Type B pancreatic cell (in vitro differentiated cells): ENCODE data around the gene HOXB7. TPM values are rescaled to one million over a fixed set of nuclear protein-coding genes. Genes with fewer than 3 reads are reported as not detected.

Experiments
- DNase-seq: peaks from one replicate; pipeline ENCODE4 v3.0.0; 2021; ENCODE audit warnings: mixed read lengths; ENCODE audit not compliant: unreplicated experiment; ENCODE audit errors: extremely low spot score
- H3K27ac Mint-ChIP-seq: 2 replicates; pipeline ENCODE4 v1.8.0; 2021; ENCODE audit warnings: mild to moderate bottlenecking, mixed read lengths
- H3K27me3 Mint-ChIP-seq: 2 replicates; pipeline ENCODE4 v1.8.0; 2021; ENCODE audit warnings: mixed read lengths
- H3K36me3 Mint-ChIP-seq: 2 replicates; pipeline ENCODE4 v1.8.0; 2021; ENCODE audit warnings: mixed read lengths
- H3K4me1 Mint-ChIP-seq: one replicate; pipeline ENCODE4 v1.8.0; 2021; ENCODE audit warnings: mixed read lengths; ENCODE audit not compliant: unreplicated experiment
- H3K4me3 Mint-ChIP-seq: 2 replicates; pipeline ENCODE4 v1.8.0; 2021; ENCODE audit warnings: mild to moderate bottlenecking, mixed read lengths
- H3K9me3 Mint-ChIP-seq: 2 replicates; pipeline ENCODE4 v1.8.0; 2021; ENCODE audit warnings: mixed read lengths
- CTCF ChIP-seq: fragments of 200-600 bp; sonication (generic); conservative IDR thresholded peaks from 2 replicates; pipeline ENCODE4 v1.5.0; 2021; ENCODE audit warnings: antibody characterized with exemption, mild to moderate bottlenecking
- total RNA-seq: library from RNA; stranded (reverse); gene quantifications from 2 replicates; pipeline ENCODE4 v1.2.1, GENCODE V29; 2021; ENCODE audit warnings: low replicate concordance

The HOXB7 gene
- total RNA-seq, 1 donor from 2014 or later = 9.8 TPM

GRCh38 chr17:48639982-48640857 lies 29.4 kb upstream of the HOXB7 start:
- Mint-ChIP-seq H3K27me3 (peaks cover 100% of the 10 kb centered on the region), H3K9me3 (no peaks in the 10 kb centered on the region), H3K4me3 (no peak overlapping the region), H3K36me3 (no peaks in the 10 kb centered on the region), H3K4me1 (no peaks in the 10 kb centered on the region), H3K27ac (no peak overlapping the region)
- no peak for TF ChIP-seq CTCF
- no peak for DNase-seq

- Mint-ChIP-seq H3K27ac (no peak overlapping the region), H3K4me3 (no peak overlapping the region), H3K9me3 (no peaks in the 10 kb centered on the region), H3K27me3 (peaks cover 100% of the 10 kb centered on the region), H3K4me1 (no peaks in the 10 kb centered on the region), H3K36me3 (no peaks in the 10 kb centered on the region)
- no peak for DNase-seq
- TF ChIP-seq CTCF = no peak
Observed at GRCh38 chr17:48639136-48639535, 28.3 kb upstream of the HOXB7 start.

GRCh38 chr17:48637323-48638260 lies 26.8 kb upstream of the HOXB7 start:
- Mint-ChIP-seq H3K4me3 (no peak overlapping the region), H3K27ac (no peak overlapping the region), H3K36me3 (no peaks in the 10 kb centered on the region), H3K9me3 (no peaks in the 10 kb centered on the region), H3K27me3 (peaks cover 100% of the 10 kb centered on the region), H3K4me1 (peaks cover 3% of the 10 kb centered on the region)
- no peak for DNase-seq
- TF ChIP-seq CTCF = no peak

- no peaks in the 10 kb centered on the region for H3K36me3 Mint-ChIP-seq
- H3K4me3 Mint-ChIP-seq = no peak overlapping the region
- DNase-seq = peak; percentile 92
- no peaks in the 10 kb centered on the region for H3K9me3 Mint-ChIP-seq
- H3K27ac Mint-ChIP-seq = no peak overlapping the region
- peaks cover 3% of the 10 kb centered on the region for H3K4me1 Mint-ChIP-seq
- peaks cover 100% of the 10 kb centered on the region for H3K27me3 Mint-ChIP-seq
- TF ChIP-seq CTCF = peak; percentile 85
Observed at GRCh38 chr17:48636177-48637018, 25.6 kb upstream of the HOXB7 start.
